Mesenchymal stem cell (in vitro differentiated cells and primary cell): ENCODE results near the gene DZIP1.

Experiments used
- DNase-seq: peaks from one replicate; pipeline ENCODE4 v3.0.0-alpha.2; 2013
- H2AFZ ChIP-seq: one replicate; pipeline ENCODE4 v1.6.1; 2013; ENCODE audit warnings: low read depth, mild to moderate bottlenecking, control low read depth, inconsistent platforms, low read length, moderate library complexity
- H2AK5ac ChIP-seq: 2 replicates; pipeline ENCODE4 v1.6.1; 2013; ENCODE audit warnings: low read length, moderate library complexity, mild to moderate bottlenecking, inconsistent platforms; ENCODE audit not compliant: severe bottlenecking
- H2BK120ac ChIP-seq: one replicate; pipeline ENCODE4 v1.6.1; 2013; ENCODE audit warnings: low read depth, mild to moderate bottlenecking, inconsistent platforms, low read length, moderate library complexity
- H2BK12ac ChIP-seq, 2 experiments: one replicate each; pipeline ENCODE4 v1.6.1; 2013; ENCODE audit warnings: inconsistent platforms in 2 of 2, low read length in 2 of 2, mild to moderate bottlenecking in 2 of 2, moderate library complexity in 2 of 2, control low read depth in 1 of 2
- H2BK15ac ChIP-seq: one replicate; pipeline ENCODE4 v1.6.1; 2013; ENCODE audit warnings: mild to moderate bottlenecking, low read depth, inconsistent platforms; ENCODE audit not compliant: poor library complexity, severe bottlenecking
- H2BK5ac ChIP-seq: 2 replicates; pipeline ENCODE4 v1.6.1; 2013; ENCODE audit warnings: low read depth, mild to moderate bottlenecking, low read length, control low read depth, inconsistent platforms; ENCODE audit not compliant: poor library complexity, severe bottlenecking
- H3K14ac ChIP-seq, 2 experiments: one replicate each; pipeline ENCODE4 v1.6.1; 2013; ENCODE audit warnings: inconsistent platforms in 2 of 2, low read length in 2 of 2, control low read depth in 1 of 2, mild to moderate bottlenecking in 1 of 2, moderate library complexity in 1 of 2
- H3K18ac ChIP-seq, 2 experiments: one replicate each; pipeline ENCODE4 v1.6.1; 2013; ENCODE audit warnings: inconsistent platforms in 2 of 2, low read length in 2 of 2, control low read depth in 1 of 2, low read depth in 1 of 2, mild to moderate bottlenecking in 1 of 2
- H3K23ac ChIP-seq, 2 experiments: one replicate each; pipeline ENCODE4 v1.6.1; 2013; ENCODE audit warnings: inconsistent platforms in 2 of 2, low read length in 2 of 2, mild to moderate bottlenecking in 2 of 2, moderate library complexity in 2 of 2, control low read depth in 1 of 2
- H3K27ac ChIP-seq: 2 replicates; pipeline ENCODE4 v1.5.1; 2013; ENCODE audit warnings: mild to moderate bottlenecking, moderate library complexity, low read length, control low read depth, inconsistent platforms; ENCODE audit not compliant: poor library complexity, severe bottlenecking
- H3K27me3 ChIP-seq, 2 experiments: 2 replicates each; pipeline versions ENCODE4 v1.6.1 to v1.7.0; 2013; ENCODE audit warnings: low read length in 2 of 2, mild to moderate bottlenecking in 2 of 2, moderate library complexity in 2 of 2, control low read depth in 1 of 2, inconsistent platforms in 1 of 2; ENCODE audit not compliant: control insufficient read depth in 1 of 2, insufficient read depth in 1 of 2
- H3K36me3 ChIP-seq, 2 experiments: 2 replicates each; pipeline versions ENCODE4 v1.6.1 to v1.7.0; 2013; ENCODE audit warnings: low read length in 2 of 2, control low read depth in 1 of 2, inconsistent platforms in 1 of 2, low read depth in 1 of 2, mild to moderate bottlenecking in 1 of 2; ENCODE audit not compliant: insufficient read depth in 2 of 2, control insufficient read depth in 1 of 2
- H3K4ac ChIP-seq, 2 experiments: one replicate each; pipeline ENCODE4 v1.6.1; 2013; ENCODE audit warnings: inconsistent platforms in 2 of 2, low read length in 2 of 2, mild to moderate bottlenecking in 2 of 2, moderate library complexity in 2 of 2, control low read depth in 1 of 2, low read depth in 1 of 2
- H3K4me1 ChIP-seq: 2 replicates; pipeline ENCODE4 v1.6.1; 2013; ENCODE audit warnings: low read depth, low read length, control low read depth; ENCODE audit not compliant: control insufficient read depth, insufficient read depth
- H3K4me2 ChIP-seq: 2 replicates; pipeline ENCODE4 v1.6.1; 2013; ENCODE audit warnings: low read length, mild to moderate bottlenecking, inconsistent platforms; ENCODE audit not compliant: poor library complexity, severe bottlenecking
- H3K4me3 ChIP-seq, 2 experiments: 2 replicates each; pipeline versions ENCODE4 v1.5.1 to v1.7.0; 2013; ENCODE audit warnings: low read length in 2 of 2, mild to moderate bottlenecking in 2 of 2, control low read depth in 1 of 2, low read depth in 1 of 2; ENCODE audit not compliant: insufficient read depth in 1 of 2
- H3K79me1 ChIP-seq: replicated peaks from 2 replicates; pipeline ENCODE4 v1.6.1; 2013; ENCODE audit warnings: mild to moderate bottlenecking, control low read depth, low read length, inconsistent platforms; ENCODE audit not compliant: poor library complexity, severe bottlenecking
- H3K9ac ChIP-seq: 2 replicates; pipeline ENCODE4 v1.7.0; 2013; ENCODE audit warnings: mild to moderate bottlenecking, low read length, moderate library complexity
- H3K9me3 ChIP-seq: 2 replicates; pipeline ENCODE4 v1.7.0; 2013; ENCODE audit warnings: mild to moderate bottlenecking, low read length; ENCODE audit not compliant: control insufficient read depth
- H4K8ac ChIP-seq: one replicate; pipeline ENCODE4 v1.6.1; 2013; ENCODE audit warnings: inconsistent platforms, mild to moderate bottlenecking, low read length, moderate library complexity
- H4K91ac ChIP-seq: one replicate; pipeline ENCODE4 v1.6.1; 2013; ENCODE audit warnings: mild to moderate bottlenecking, low read length, inconsistent platforms
- WGBS: methylation state at CpG from one replicate; pipeline ENCODE4 v1.1.7; 2013; ENCODE audit warnings: mixed read lengths; 5-methylcytosine and 5-hydroxymethylcytosine counted together

DZIP1 gene

GRCh38 chr13:95620825-95621498, 23.5 kb downstream of the DZIP1 start:
- no peaks in the 10 kb centered on the region for H3K9me3 ChIP-seq
- H3K27me3 ChIP-seq, result no peaks in the 10 kb centered on the region
- peaks cover 32 to 95% of the 10 kb centered on the region in 2 experiments for H3K36me3 ChIP-seq
- H2BK120ac ChIP-seq, result no peak overlapping the region
- no peak overlapping the region for H4K91ac ChIP-seq
- peaks cover 20% of the 10 kb centered on the region for H3K79me1 ChIP-seq
- H3K4ac ChIP-seq, result no peak overlapping the region
- no peak overlapping the region for H3K27ac ChIP-seq
- WGBS, result 94% methylated on average over 10 of the region's 10 CpGs
- H2BK15ac ChIP-seq, result no peak overlapping the region
- no peak overlapping the region for H2AFZ ChIP-seq
- peaks cover 5% of the 10 kb centered on the region for H3K4me1 ChIP-seq
- H3K18ac ChIP-seq, result no peak overlapping the region
- no peak overlapping the region for H2BK12ac ChIP-seq
- H2AK5ac ChIP-seq, result peak overlapping the region; percentile 15
- H4K8ac ChIP-seq, result no peak overlapping the region
- peak overlapping the region in 1 of 2 experiments; percentile 14 for H3K23ac ChIP-seq
- no peak overlapping the region for H3K14ac ChIP-seq
- no peak for DNase-seq
- H2BK5ac ChIP-seq, result no peak overlapping the region
- H3K4me3 ChIP-seq, result no peak overlapping the region
- no peak overlapping the region for H3K4me2 ChIP-seq
- H3K9ac ChIP-seq, result no peak overlapping the region

DNA sequence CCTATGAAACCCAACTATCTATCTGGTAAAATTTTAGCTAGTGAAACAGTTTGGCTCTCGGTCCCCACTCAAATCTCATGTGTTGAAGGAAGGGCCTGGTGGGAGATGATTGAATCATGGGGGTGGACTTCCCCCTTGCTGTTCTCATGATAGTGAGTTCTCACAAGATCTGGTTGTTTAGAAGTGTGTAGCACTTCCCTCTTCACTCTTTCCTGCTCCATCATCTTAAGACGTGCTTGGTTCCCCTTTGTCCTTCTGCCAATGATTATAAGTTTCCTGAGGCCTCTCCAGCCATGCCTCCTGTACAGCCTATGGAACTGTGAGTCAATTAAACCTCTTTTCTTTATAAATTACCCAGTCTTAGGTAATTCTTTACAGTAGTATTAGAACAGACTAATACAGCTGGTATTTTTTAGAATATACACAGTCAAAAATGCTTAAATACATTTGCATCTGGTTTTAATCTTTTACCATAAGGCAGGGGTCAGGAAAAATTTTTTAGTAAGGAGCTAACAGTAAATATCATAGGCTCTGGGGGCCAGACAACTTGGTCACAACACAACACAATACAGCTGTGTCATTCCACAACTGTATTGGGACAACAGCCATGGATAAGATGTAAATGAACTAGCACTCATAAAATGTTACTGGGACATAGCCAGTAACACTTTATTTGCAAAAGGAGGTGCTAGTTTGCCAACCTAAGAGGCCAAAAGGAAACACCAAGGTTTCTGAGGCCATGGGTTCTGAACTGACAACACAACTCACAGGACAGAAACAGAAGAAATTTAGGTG, 24.3 kb downstream of the DZIP1 start:
- no peak overlapping the region for H4K8ac ChIP-seq
- no peak overlapping the region for H3K9ac ChIP-seq
- no peak overlapping the region for H4K91ac ChIP-seq
- no peak overlapping the region for H3K18ac ChIP-seq
- DNase-seq, result no peak
- peak overlapping the region in 1 of 2 experiments; percentile 14 for H3K23ac ChIP-seq
- no peak overlapping the region for H2BK5ac ChIP-seq
- no peak overlapping the region for H3K14ac ChIP-seq
- no peak overlapping the region for H2AFZ ChIP-seq
- no peak overlapping the region for H2AK5ac ChIP-seq
- H2BK12ac ChIP-seq, result no peak overlapping the region
- H3K9me3 ChIP-seq, result no peaks in the 10 kb centered on the region
- WGBS, result 80% methylated on average over 1 of the region's 2 CpGs
- H3K4me2 ChIP-seq, result no peak overlapping the region
- no peaks in the 10 kb centered on the region for H3K27me3 ChIP-seq
- H3K79me1 ChIP-seq, result peaks cover 21% of the 10 kb centered on the region
- no peak overlapping the region for H3K4ac ChIP-seq
- H3K4me1 ChIP-seq, result peaks cover 5% of the 10 kb centered on the region
- no peak overlapping the region for H2BK120ac ChIP-seq
- H3K27ac ChIP-seq, result no peak overlapping the region
- H3K4me3 ChIP-seq, result no peak overlapping the region
- peaks cover 39 to 98% of the 10 kb centered on the region in 2 experiments for H3K36me3 ChIP-seq
- H2BK15ac ChIP-seq, result no peak overlapping the region

- 98% methylated on average over 3 of the region's 3 CpGs for WGBS
- H4K8ac ChIP-seq, result no peak overlapping the region
- no peak overlapping the region for H2BK12ac ChIP-seq
- H3K14ac ChIP-seq, result no peak overlapping the region
- no peak overlapping the region for H3K9ac ChIP-seq
- H4K91ac ChIP-seq, result no peak overlapping the region
- no peak for DNase-seq
- H3K9me3 ChIP-seq, result no peaks in the 10 kb centered on the region
- H3K36me3 ChIP-seq, result peaks cover 49 to 97% of the 10 kb centered on the region in 2 experiments
- H3K23ac ChIP-seq, result no peak overlapping the region
- no peak overlapping the region for H2AK5ac ChIP-seq
- no peak overlapping the region for H3K18ac ChIP-seq
- no peaks in the 10 kb centered on the region for H3K4me1 ChIP-seq
- H3K27ac ChIP-seq, result no peak overlapping the region
- no peak overlapping the region for H3K4me3 ChIP-seq
- no peak overlapping the region for H3K4ac ChIP-seq
- no peak overlapping the region for H2BK15ac ChIP-seq
- H2BK120ac ChIP-seq, result no peak overlapping the region
- no peak overlapping the region for H3K4me2 ChIP-seq
- peaks cover 23% of the 10 kb centered on the region for H3K79me1 ChIP-seq
- H2BK5ac ChIP-seq, result no peak overlapping the region
- no peaks in the 10 kb centered on the region for H3K27me3 ChIP-seq
- H2AFZ ChIP-seq, result no peak overlapping the region
These were observed 29.0 kb downstream of the DZIP1 start for GRCh38 chr13:95615539-95615938.

DNA sequence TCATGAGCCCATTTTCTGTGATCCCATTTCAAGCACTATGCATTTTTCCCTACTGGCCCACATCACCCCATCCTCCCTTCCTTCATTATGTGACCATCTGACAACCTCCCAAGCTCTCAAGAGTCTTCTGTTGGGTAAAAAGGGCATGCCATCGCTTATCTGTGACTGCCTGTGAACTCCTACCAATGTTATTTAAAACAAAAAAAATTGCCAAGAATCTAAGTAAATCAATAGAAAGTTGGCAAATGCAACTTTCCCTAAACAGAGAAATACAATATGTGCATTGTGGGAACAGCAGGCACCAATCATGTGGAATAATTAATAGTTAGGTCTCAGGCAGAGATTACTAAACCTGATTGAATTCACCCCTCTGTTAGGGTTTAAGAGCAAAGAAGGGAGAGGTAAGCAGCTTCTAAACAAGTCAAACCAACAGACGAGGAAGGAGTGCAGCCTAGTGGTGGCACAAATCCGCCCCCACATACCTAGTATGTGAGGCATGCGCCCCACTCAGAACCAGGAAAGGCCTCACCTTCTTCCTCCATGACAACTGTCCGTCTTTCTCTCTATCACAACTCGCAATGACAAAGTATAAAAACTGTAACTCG, 29.8 kb downstream of the DZIP1 start:
- Histone ChIP-seq H3K9me3 (no peaks in the 10 kb centered on the region), H4K8ac (no peak overlapping the region), H3K4me1 (no peaks in the 10 kb centered on the region), H3K27me3 (no peaks in the 10 kb centered on the region), H3K27ac (no peak overlapping the region), H3K9ac (no peak overlapping the region), H2AK5ac (no peak overlapping the region), H3K4me2 (no peak overlapping the region), H3K79me1 (peaks cover 22% of the 10 kb centered on the region), H3K23ac (no peak overlapping the region), H3K36me3 (peaks cover 49 to 97% of the 10 kb centered on the region in 2 experiments), H2BK5ac (no peak overlapping the region), H2BK120ac (no peak overlapping the region), H3K4me3 (no peak overlapping the region), H3K4ac (no peak overlapping the region), H2BK15ac (no peak overlapping the region), H4K91ac (no peak overlapping the region), H2BK12ac (no peak overlapping the region), H3K18ac (no peak overlapping the region), H2AFZ (no peak overlapping the region), H3K14ac (no peak overlapping the region)
- WGBS, result 95% methylated on average over 6 of the region's 7 CpGs
- no peak for DNase-seq
